A549 (cell line): ENCODE measurements around the gene ACAT2.

Experiments used
- CHD2 ChIP-seq: fragments of 150-350 bp; IDR thresholded peaks from 2 replicates; pipeline ENCODE4 v1.6.1; 2014; ENCODE audit warnings: low read length; ENCODE audit not compliant: partially characterized antibody
- HOXA7 ChIP-seq: fragments of 250-450 bp; sonication (Bioruptor Pico); IDR thresholded peaks from 2 replicates; pipeline ENCODE4 v1.5.0; 2020; ENCODE audit warnings: mild to moderate bottlenecking, moderate library complexity
- POLR2A ChIP-seq: IDR thresholded peaks from 2 replicates; pipeline ENCODE4 v1.6.1; 2012; ENCODE audit warnings: mild to moderate bottlenecking, low read length
- RFX5 ChIP-seq: fragments of 450-650 bp; IDR thresholded peaks from 2 replicates; pipeline ENCODE4 v1.7.1; 2014; ENCODE audit warnings: antibody characterized with exemption, mild to moderate bottlenecking, moderate library complexity
- TF ChIP-seq, protein P1 (sequence below): fragments of >200 bp; sonication (Bioruptor Twin); formaldehyde crosslinking; IDR thresholded peaks from 3 replicates; pipeline ENCODE4 v1.5.1; 2016
- TF ChIP-seq, protein P2 (sequence below): IDR thresholded peaks from 2 replicates; pipeline ENCODE4 v1.6.1; 2012

DNA sequence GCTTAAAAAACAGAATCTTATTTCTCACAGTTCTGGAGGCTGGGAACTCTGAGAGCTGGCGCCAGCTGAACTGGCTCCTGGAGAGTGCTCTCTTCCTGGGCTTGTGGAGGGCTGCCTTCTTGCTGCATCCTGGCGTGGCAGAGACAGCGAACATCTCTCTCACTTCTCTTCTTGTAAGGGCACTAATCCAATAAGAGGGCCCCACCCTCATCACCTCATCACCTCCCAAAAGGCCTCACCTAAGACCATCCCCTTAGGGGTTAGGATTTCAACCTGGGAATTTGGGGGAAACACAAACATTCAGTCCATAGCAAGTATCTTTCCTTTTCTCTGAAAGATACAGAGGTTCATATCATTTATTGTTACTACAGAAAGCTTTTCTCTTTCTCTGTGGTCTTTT lies 62.1 kb downstream of the ACAT2 start:
- TF ChIP-seq, protein P1, sequence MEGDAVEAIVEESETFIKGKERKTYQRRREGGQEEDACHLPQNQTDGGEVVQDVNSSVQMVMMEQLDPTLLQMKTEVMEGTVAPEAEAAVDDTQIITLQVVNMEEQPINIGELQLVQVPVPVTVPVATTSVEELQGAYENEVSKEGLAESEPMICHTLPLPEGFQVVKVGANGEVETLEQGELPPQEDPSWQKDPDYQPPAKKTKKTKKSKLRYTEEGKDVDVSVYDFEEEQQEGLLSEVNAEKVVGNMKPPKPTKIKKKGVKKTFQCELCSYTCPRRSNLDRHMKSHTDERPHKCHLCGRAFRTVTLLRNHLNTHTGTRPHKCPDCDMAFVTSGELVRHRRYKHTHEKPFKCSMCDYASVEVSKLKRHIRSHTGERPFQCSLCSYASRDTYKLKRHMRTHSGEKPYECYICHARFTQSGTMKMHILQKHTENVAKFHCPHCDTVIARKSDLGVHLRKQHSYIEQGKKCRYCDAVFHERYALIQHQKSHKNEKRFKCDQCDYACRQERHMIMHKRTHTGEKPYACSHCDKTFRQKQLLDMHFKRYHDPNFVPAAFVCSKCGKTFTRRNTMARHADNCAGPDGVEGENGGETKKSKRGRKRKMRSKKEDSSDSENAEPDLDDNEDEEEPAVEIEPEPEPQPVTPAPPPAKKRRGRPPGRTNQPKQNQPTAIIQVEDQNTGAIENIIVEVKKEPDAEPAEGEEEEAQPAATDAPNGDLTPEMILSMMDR = no peak
- no peak for TF ChIP-seq POLR2A
- TF ChIP-seq, protein P2, sequence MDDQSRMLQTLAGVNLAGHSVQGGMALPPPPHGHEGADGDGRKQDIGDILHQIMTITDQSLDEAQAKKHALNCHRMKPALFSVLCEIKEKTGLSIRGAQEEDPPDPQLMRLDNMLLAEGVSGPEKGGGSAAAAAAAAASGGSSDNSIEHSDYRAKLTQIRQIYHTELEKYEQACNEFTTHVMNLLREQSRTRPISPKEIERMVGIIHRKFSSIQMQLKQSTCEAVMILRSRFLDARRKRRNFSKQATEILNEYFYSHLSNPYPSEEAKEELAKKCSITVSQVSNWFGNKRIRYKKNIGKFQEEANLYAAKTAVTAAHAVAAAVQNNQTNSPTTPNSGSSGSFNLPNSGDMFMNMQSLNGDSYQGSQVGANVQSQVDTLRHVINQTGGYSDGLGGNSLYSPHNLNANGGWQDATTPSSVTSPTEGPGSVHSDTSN = no peak
- no peak for TF ChIP-seq CHD2
- no peak for TF ChIP-seq RFX5
- no peak for TF ChIP-seq HOXA7 (CRISPR knock-in tag)
